Caco-2 (cell line): ENCODE measurements around the gene THBS4. TPM values are rescaled to one million over a fixed set of nuclear protein-coding genes. Genes with fewer than 3 reads are reported as not detected.

Experiments
- BruUV-seq: library from RNA; stranded (reverse); fragments of 400-500 nt; replicated peaks from 2 replicates; lab custom pipeline; 2021; lab: Mats Ljungman, UMichigan
- CTCF ChIA-PET: fragments of 300-600 bp; sonication (Branson Sonifier 250); formaldehyde crosslinking; loops from one replicate; lab custom pipeline; 2022; ENCODE audit warnings: antibody characterized with exemption; lab: Charles Lee
- POLR2A ChIA-PET: fragments of 300-600 bp; sonication (Branson Sonifier 250); formaldehyde crosslinking; loops from one replicate; lab custom pipeline; 2022; ENCODE audit warnings: antibody characterized with exemption; lab: Charles Lee
- DNase-seq, 2 experiments: peaks; one replicate each; pipeline versions ENCODE4 v3.0.0 to v3.0.0-alpha.2; 2020 to 2022
- H3K27me3 ChIP-seq: replicated peaks from 2 replicates; pipeline ENCODE4 v1.6.0; 2011; ENCODE audit warnings: low read length; ENCODE audit not compliant: control insufficient read depth, insufficient read depth
- H3K36me3 ChIP-seq: 2 replicates; pipeline ENCODE4 v1.5.1; 2011; ENCODE audit warnings: low read length; ENCODE audit not compliant: control insufficient read depth, insufficient read depth
- H3K4me1 ChIP-seq: fragments of 250-450 bp; sonication (Bioruptor Pico); 2 replicates; pipeline ENCODE4 v1.5.1; 2020; ENCODE audit warnings: mild to moderate bottlenecking
- H3K4me3 ChIP-seq: 2 replicates; pipeline ENCODE4 v1.5.1; 2011; ENCODE audit warnings: low read depth, mild to moderate bottlenecking, control low read depth, low read length
- H3K9me3 ChIP-seq: fragments of 250-450 bp; sonication (Bioruptor Pico); 2 replicates; pipeline ENCODE4 v1.5.1; 2020; ENCODE audit warnings: mild to moderate bottlenecking, moderate library complexity
- H3K27ac Mint-ChIP-seq: one replicate; pipeline ENCODE4 v1.8.0; 2022; ENCODE audit warnings: mixed read lengths; ENCODE audit not compliant: unreplicated experiment
- H3K27me3 Mint-ChIP-seq: one replicate; pipeline ENCODE4 v1.8.0; 2022; ENCODE audit warnings: mixed read lengths; ENCODE audit not compliant: insufficient read depth, unreplicated experiment
- H3K36me3 Mint-ChIP-seq: one replicate; pipeline ENCODE4 v1.8.0; 2022; ENCODE audit warnings: mild to moderate bottlenecking, mixed read lengths; ENCODE audit not compliant: insufficient read depth, unreplicated experiment
- H3K4me1 Mint-ChIP-seq: one replicate; pipeline ENCODE4 v1.8.0; 2022; ENCODE audit warnings: low read depth, mixed read lengths; ENCODE audit not compliant: unreplicated experiment
- H3K4me3 Mint-ChIP-seq: one replicate; pipeline ENCODE4 v1.8.0; 2022; ENCODE audit warnings: mild to moderate bottlenecking, moderate library complexity, mixed read lengths; ENCODE audit not compliant: unreplicated experiment
- H3K9me3 Mint-ChIP-seq: one replicate; pipeline ENCODE4 v1.8.0; 2022; ENCODE audit warnings: mixed read lengths; ENCODE audit not compliant: unreplicated experiment
- intact Hi-C: fragments of 100-400 bp; cut with micrococcal nuclease; formaldehyde crosslinking; loops from one replicate; pipeline ENCODE4 v1.10.0; 2022; ENCODE audit not compliant: unreplicated experiment
- total RNA-seq: library from RNA; stranded (reverse); gene quantifications from 2 replicates; pipeline ENCODE4 v1.2.3, GENCODE V29; 2022
- TF ChIP-seq, protein P1 (sequence below), 2 experiments: fragments of 200-600 bp in 1 of 2; IDR thresholded peaks; 1 replicate in 1 of 2; 2 replicates in 1 of 2; pipeline versions ENCODE4 v1.5.1 to v1.8.0; 2011 to 2022; ENCODE audit warnings: antibody characterized with exemption in 1 of 2, control low read depth in 1 of 2, inconsistent platforms in 1 of 2, low read depth in 1 of 2, low read length in 1 of 2, mild to moderate bottlenecking in 1 of 2, moderate library complexity in 1 of 2; ENCODE audit not compliant: insufficient read depth in 1 of 2, severe bottlenecking in 1 of 2, unreplicated experiment in 1 of 2

The THBS4 gene
- total RNA-seq, 1 experiment from 2014 or later = not detected

DNA sequence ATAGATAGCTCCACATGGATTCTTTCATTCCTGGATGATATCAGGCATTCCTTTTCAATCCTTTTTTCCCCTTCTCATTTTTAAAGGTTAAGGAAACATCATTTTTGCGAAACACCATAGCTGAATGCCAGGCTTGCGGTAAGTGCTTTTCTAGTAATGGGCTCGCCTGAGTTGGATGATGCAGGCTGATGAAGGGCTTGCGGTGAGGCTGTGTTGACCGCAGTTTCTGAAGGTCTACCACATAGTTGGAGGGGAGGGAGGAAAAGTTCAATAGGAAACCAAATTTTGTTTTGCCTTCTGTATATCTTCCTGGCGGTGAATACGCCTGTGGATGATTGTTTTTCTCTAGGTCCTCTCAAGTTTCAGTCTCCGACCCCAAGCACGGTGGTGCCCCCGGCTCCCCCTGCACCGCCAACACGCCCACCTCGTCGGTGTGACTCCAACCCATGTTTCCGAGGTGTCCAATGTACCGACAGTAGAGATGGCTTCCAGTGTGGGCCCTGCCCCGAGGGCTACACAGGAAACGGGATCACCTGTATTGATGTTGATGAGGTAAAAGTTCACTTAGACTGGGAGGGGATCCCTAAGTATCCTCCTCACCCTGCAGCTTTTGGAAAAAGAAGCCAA, 24.3 kb downstream of the THBS4 start:
- Histone ChIP-seq H3K4me1 (peaks cover 3% of the 10 kb centered on the region; the same call in 1 of the 2 replicates), H3K27me3 (no peaks in the 10 kb centered on the region), H3K4me3 (no peak overlapping the region), H3K36me3 (no peaks in the 10 kb centered on the region), H3K9me3 (no peaks in the 10 kb centered on the region)
- ChIA-PET CTCF (interaction anchor here (0.6 to 1.2 kb wide), 3 partner anchors 24 to 64 kb away, joined by 3 to 5 read pairs (median 3); no protein-coding TSS in a partner anchor), POLR2A (interaction anchor here (0.5 kb wide), 1 partner anchor 388 kb away, joined by 3 read pairs; no protein-coding TSS in a partner anchor)
- no peak for DNase-seq
- H3K27ac Mint-ChIP-seq = no peak overlapping the region
- no peaks in the 10 kb centered on the region for H3K4me1 Mint-ChIP-seq
- no peaks in the 10 kb centered on the region for H3K9me3 Mint-ChIP-seq
- TF ChIP-seq, protein P1, sequence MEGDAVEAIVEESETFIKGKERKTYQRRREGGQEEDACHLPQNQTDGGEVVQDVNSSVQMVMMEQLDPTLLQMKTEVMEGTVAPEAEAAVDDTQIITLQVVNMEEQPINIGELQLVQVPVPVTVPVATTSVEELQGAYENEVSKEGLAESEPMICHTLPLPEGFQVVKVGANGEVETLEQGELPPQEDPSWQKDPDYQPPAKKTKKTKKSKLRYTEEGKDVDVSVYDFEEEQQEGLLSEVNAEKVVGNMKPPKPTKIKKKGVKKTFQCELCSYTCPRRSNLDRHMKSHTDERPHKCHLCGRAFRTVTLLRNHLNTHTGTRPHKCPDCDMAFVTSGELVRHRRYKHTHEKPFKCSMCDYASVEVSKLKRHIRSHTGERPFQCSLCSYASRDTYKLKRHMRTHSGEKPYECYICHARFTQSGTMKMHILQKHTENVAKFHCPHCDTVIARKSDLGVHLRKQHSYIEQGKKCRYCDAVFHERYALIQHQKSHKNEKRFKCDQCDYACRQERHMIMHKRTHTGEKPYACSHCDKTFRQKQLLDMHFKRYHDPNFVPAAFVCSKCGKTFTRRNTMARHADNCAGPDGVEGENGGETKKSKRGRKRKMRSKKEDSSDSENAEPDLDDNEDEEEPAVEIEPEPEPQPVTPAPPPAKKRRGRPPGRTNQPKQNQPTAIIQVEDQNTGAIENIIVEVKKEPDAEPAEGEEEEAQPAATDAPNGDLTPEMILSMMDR (IDR thresholded peaks at IDR 0.05; ENCODE audit: insufficient read depth in 1 of 2, low read depth in 1 of 2, low read length in 1 of 2, severe bottlenecking in 1 of 2, unreplicated experiment in 1 of 2) = no peak
- intact Hi-C loops = no loop called here
- no peak overlapping the region for H3K4me3 Mint-ChIP-seq
- H3K36me3 Mint-ChIP-seq = no peaks in the 10 kb centered on the region
- no TSS peak for BruUV-seq
- H3K27me3 Mint-ChIP-seq = no peaks in the 10 kb centered on the region

DNA sequence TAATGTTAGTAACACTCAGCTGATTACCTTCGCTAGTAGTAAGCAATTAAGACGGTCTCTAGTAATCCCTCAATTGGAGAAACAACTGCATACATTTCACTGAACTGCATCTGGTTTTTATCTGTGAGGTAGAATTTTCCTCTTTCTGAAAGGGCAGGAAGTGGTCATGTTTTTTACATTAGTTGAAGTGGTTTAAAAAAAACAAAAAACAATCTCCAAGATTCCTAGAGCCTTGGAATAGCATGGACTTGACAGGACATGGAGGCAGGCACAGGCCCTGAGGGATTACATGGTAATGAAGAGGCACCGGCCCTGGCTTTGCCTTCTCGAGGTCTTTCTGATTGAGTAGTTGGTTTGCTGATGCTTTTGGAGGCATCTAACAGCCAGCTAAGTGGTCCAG, 25.8 kb downstream of the THBS4 start:
- no peak for DNase-seq
- intact Hi-C loops = no loop called here
- Histone ChIP-seq H3K4me3 (no peak overlapping the region), H3K4me1 (peaks cover 3% of the 10 kb centered on the region; the same call in 1 of the 2 replicates), H3K27me3 (no peaks in the 10 kb centered on the region), H3K9me3 (no peaks in the 10 kb centered on the region), H3K36me3 (no peaks in the 10 kb centered on the region)
- ChIA-PET CTCF (no interaction called here), POLR2A (no interaction called here)
- Mint-ChIP-seq H3K9me3 (no peaks in the 10 kb centered on the region), H3K4me1 (no peaks in the 10 kb centered on the region), H3K4me3 (no peak overlapping the region), H3K27ac (no peak overlapping the region), H3K27me3 (no peaks in the 10 kb centered on the region), H3K36me3 (no peaks in the 10 kb centered on the region)
- BruUV-seq = no TSS peak
- TF ChIP-seq, protein P1 (IDR thresholded peaks at IDR 0.05; ENCODE audit: insufficient read depth in 1 of 2, low read depth in 1 of 2, low read length in 1 of 2, severe bottlenecking in 1 of 2, unreplicated experiment in 1 of 2) = no peak

DNA sequence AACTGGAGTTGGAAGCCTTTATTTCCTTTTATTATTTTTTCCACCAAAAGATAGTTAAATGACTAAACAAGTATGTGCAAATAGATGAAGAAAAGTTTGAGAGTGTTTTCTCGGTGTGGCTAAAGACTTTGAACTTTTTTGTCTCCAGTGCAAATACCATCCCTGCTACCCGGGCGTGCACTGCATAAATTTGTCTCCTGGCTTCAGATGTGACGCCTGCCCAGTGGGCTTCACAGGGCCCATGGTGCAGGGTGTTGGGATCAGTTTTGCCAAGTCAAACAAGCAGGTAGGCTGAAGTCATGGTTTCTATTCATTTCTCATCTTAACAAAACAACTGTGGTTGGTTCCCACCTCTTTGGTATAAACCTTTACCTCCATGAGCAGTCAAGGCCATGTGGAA, 26.4 kb downstream of the THBS4 start:
- Histone ChIP-seq H3K36me3 (no peaks in the 10 kb centered on the region), H3K4me3 (no peak overlapping the region), H3K4me1 (peaks cover 3% of the 10 kb centered on the region; the same call in 1 of the 2 replicates), H3K9me3 (no peaks in the 10 kb centered on the region), H3K27me3 (no peaks in the 10 kb centered on the region)
- CTCF ChIA-PET = interaction anchor here (0.7 kb wide), 1 partner anchor 183 kb away, joined by 3 read pairs; no protein-coding TSS in a partner anchor
- DNase-seq = no peak
- no peaks in the 10 kb centered on the region for H3K27me3 Mint-ChIP-seq
- no TSS peak for BruUV-seq
- H3K4me3 Mint-ChIP-seq = no peak overlapping the region
- H3K9me3 Mint-ChIP-seq = no peaks in the 10 kb centered on the region
- TF ChIP-seq, protein P1 (IDR thresholded peaks at IDR 0.05; ENCODE audit: insufficient read depth in 1 of 2, low read depth in 1 of 2, low read length in 1 of 2, severe bottlenecking in 1 of 2, unreplicated experiment in 1 of 2) = no peak
- no peaks in the 10 kb centered on the region for H3K4me1 Mint-ChIP-seq
- POLR2A ChIA-PET = no interaction called here
- no peaks in the 10 kb centered on the region for H3K36me3 Mint-ChIP-seq
- no peak overlapping the region for H3K27ac Mint-ChIP-seq
- intact Hi-C loops = no loop called here
